ENCODE measurements around the gene IL18R1.

- TF ChIP-seq CTCF (IDR thresholded peaks at IDR 0.05) (no peak), POLR2A (IDR thresholded peaks at IDR 0.05) (no peak), EP300 (IDR thresholded peaks at IDR 0.05) (no peak), POLR2AphosphoS5 (IDR thresholded peaks at IDR 0.05) (no peak)
These were observed 44.5 kb upstream of the IL18R1 start, which contains the start of gene IL1RL1 for GRCh38 chr2:102310964-102311640.
